DMS53 treated with DMSO at 0.1 percent for 48 hours (cell line): ENCODE results near the gene TLX1.
"Not testable (repeated sequence)": the region's sequence is repeated elsewhere in the genome, so short reads cannot be mapped to it uniquely, and the experiment has no call there.

Experiments used
- DNase-seq: peaks from one replicate; lab custom pipeline; 2025; ENCODE audit not compliant: unreplicated experiment; lab: John Stamatoyannopoulos, UW

Gene TLX1

DNA sequence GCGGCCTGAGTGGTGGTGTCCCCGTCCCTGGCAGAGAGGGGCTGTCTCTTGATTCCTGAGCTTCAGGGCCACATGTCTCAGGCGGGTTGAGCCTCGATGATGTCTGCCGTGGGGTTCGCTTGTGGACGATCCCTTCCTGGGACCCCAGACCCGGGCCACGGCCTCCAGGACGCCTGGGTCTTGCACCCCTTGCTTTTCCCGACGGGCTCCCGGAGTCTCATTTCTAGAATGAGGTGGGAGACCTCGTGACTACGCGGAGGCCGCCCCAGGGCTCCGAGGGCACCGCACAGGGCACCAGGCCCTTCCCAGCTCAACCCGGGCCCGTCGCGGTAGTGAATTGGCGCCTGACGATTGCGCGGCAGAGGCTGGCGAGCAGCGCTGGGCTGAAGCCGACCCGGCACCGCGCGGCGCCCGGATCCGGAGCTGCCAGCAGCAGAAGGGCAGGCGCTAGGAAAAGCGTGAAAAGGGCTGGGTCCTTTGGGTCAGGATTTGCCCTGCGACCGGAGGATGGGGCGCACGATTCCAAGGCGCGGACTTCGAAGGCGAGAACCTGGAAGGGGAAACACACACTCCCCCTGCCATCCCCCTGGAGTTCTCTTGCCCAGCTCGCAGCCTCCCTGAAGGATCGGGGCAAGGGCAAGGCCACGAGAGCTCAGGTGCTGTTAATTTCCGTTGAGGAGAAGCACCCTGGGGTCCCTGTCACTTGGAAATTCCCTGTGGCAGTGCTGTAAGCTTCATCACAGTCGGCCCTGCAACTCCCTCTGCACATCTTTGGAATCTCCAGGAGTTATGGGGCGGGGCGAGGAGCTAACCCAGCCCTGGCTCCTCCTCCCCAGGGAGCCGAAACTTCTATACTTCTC lies 15.5 kb downstream of the TLX1 start:
- DNase-seq = no peak

DNA sequence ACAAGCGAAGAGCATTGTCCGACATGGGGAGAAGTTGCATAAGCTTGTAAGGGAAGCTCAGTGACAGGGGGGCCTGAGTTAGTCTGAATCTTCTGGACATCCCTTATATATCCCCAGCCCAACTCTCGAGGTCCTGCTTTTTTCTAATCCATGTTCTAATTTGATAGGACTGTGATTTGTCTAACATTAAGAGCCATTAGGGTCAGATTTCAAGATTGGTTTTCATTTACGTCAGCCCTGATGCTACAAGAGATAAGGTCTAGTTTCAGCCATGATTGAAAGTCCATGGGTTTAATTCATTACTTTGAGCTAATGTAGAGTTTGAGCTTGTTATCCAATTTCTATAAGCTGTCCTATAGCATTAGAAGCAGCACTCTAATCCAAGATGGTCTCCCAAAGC lies 20.3 kb downstream of the TLX1 start:
- DNase-seq = no peak

DNA sequence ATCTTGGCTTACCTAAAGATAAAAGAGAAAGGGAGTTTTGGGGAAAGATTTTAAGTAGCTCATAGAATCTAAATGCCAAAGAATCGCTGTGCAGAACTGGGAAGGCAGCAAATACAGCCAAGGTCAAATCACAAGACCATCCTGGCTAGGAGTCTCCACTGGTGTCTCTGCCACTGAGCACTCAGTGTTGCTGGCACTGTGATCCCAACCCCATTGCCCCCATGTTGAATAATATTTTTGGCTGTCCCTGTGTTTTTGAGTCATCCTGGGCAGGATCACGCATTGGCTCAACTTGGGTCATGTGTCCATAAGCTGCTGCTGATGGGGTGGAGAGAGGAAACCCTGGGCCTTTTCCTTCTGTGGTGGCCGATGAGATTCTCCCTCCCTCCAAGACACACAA lies 21.2 kb downstream of the TLX1 start:
- DNase-seq = no peak

DNA sequence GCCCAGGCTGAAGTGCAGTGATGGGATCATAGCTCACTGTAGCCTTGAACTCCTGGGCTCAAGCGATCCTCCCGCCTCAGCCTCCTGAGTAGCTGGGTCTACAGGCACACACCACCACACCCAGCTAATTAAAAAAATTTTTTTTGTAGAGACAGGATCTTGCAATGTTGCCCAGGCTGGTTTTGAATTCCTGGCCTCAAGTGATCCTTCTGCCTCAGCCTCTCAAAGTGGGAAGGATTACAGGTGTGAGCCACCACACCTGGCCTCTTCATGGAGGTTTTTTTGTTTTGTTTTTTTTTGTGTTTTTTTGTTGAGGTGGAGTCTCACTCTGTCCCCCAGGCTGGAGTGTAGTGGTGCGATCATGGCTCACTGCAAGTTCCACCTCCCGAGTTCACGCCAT lies 23.4 kb downstream of the TLX1 start:
- DNase-seq = not testable (repeated sequence)

DNA sequence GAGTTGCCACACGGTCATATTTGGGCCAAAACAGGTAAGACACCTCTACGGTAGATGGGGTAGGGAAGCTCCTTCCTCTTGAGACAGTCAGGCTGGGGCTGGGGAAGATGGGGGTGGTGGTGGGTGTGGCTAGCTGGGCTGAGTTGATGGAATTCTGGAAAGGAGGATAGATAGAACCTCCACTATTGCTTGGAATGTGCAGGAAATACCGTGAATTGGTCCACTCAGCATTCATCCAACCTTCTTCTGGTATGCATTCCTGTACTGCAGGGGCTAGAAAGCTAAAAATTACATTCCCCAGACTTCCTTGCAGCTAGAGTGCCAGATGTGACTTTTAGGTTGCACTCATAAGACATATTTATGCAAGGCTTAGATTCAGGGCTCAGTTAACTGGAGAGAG lies 24.8 kb downstream of the TLX1 start:
- no peak for DNase-seq

DNA sequence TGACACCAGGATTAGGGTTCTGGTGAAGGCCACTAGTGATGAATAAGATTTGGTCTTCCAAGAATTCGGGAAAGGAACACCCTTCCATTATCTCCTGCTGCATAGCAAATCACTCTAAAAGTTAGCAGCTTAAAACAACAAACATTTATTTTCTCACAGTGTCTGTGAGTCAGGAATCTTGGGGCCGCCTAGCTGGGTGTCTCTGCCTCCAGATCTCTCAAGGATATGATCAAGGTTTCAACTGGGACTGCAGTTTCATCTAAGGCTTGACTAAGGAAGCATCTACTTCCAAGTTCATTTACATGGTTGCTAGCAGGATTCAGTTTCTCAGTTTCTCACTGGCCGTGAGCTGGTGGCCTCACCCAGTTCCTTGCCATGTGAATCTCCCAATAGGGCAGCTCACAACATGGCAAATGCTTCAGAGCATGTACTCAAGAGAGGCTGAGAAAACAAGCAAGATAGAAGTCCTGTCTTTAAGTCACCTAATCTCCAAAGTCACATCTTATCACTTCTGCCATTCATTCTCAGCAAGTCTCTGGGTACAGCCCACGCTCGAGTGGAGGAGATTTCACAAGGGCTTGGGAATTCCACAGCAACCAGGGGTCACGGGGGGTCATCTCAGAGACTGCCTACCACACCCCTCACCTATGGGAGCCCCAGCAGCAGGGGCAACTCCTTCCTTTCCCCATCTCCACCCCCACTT lies 26.8 kb downstream of the TLX1 start:
- DNase-seq = no peak

DNA sequence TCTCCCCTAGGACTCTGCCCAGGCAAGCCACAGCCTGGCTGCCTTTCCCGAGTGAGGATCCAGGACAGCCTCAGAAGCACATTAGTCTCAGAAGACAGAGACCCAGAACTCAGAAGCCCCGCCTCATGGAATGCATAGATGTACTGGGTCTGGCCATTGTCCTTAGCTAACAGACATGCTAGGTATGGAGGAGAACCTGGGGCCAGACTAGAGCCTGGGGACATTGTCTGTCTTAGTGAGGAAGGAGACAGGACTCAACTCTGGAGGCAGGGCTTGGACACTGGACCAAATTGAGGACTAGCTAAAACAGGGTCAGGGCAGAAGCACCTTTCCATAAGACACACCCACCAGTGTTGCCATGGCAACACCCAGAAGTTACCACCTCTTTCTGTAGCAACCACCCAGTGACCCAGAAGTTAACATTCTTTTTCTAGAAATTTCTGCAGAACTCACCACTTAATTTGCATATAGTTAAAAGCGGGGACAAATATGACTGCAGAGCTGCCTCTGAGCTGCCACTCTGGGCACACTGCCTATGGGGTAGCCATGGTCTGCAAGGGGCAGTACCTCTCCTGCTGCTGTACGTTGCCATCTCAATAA lies 27.5 kb downstream of the TLX1 start:
- DNase-seq = no peak

DNA sequence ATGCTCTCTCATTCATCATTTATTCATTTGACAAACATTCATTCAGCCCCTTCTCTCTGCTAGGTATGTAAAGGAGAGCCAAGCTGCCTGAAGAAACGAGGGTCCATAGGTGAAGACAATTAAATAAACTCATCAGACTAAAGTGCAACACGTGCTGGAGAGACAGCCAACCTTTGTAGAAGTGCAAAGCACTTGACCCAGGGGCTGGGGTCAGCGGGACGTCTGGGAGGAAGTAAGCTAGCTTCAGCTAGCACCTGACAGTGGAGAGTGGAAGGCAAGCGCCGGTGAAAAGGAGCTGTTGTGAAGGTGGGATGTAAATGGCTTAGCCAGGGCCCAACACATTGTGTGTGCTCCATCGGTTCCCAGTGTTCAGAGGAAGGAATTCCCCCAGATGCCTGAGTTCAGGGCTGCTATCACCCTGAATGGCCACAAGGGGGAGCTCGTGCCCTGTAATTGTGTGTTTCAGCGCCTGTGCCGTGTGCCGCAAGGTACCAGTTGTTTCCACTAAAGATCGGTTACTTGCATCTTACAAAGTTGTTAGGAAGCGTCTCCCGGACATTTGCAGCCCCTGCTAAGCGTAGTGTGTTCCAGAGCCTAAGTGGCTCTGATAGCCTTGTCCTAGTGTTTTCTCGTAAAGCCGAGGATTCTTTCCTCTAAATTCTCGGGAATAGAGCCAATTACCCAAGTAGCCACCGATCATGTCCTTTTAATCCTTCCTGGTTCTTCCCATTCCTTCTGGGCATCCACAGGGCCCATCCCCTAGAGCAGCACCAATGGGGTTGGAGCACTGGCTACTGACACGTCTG lies 30.6 kb downstream of the TLX1 start:
- peak; percentile 71 for DNase-seq

DNA sequence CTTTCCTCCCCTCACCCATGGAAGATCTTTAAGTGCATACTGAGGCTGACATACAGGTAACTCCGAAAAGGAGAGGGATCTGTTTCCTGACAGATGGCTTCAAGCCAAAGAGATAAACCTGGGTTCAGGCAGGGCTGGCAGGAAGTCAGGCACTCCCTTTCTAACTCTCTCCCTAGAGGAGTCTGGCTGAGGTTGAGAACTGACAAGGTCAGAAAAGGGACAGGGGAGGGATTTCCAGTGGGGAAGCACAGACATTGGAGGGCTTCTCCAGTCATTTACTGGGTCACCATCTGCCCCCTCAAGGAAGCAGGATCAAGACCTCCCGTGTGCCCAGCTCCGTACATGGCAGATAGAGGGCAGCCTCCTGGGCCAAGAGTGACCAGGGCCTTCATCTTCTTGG lies 31.6 kb downstream of the TLX1 start:
- DNase-seq = no peak

DNA sequence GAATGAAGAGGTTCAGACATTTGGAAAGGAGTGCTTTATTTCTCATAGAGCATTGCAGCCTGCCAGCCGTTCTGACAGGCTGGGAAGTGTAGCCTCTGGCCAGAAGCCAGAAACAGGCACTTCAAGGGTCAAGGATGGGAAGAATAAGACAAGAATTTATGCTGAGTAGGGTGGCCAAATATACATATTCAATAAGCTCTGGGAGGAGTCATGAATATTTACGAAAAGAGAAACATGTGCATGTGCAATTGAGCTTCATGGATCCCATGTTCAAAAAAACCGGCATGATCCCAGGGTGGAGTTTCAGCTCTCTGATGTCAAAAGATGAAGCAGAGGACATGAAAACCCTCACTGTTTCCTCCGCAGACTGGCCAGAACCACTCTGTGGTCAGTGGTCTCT lies 32.9 kb downstream of the TLX1 start:
- no peak for DNase-seq

DNA sequence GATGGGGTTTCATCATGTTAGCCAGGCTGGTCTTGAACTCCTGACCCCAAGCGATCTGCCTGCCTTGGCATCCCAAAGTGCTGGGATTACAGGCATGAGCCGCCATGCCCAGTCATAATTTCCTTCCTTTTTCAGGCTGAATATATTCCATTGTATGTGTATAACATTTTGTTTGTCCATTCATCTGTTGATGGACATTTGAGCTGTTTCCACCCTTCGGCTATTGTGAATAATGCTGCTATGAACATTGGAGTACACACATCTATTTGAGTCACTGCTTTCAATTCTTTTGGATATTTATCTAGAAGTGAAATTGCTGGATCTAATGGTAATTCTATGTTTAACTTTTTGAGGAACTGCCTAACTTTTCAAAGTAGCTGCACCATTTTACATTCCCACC lies 34.6 kb downstream of the TLX1 start:
- DNase-seq = no peak

DNA sequence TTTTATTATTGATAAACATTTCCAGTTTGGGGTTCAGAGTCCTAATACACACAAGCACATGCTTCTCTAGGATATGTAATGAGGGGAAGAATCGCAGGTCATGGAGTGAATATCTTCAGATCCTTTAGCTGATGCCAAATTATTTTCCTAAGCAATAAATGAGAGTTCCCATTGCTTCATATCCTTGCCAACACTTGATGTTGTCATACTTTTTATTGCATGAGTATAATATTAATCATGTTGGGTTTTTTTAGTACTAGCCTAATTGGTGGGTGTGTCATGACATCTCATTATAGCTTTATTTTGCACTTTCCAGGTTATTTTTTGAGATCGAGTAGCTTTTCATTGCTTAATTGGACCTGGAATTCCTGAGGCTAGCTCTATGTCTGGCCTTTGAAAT lies 35.3 kb downstream of the TLX1 start:
- no peak for DNase-seq

DNA sequence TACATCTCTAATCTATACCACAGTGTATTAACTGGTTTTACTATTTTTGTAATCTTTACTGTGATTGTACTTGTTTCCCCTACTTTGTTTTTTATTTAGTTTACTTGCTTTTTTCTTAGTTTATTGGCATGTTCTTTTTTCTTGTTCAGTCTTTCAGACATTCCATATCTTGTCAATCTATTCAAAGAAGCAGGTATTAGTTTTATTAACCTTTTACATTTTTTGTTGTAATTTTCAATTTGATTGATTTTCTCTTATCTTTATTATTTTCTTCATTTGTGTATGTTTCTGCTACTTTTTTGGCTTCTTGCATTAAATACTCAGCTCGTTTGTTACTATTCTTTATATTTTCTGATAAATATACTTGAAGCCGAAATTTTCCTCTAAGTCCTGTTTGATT lies 41.6 kb downstream of the TLX1 start:
- DNase-seq = no peak

DNA sequence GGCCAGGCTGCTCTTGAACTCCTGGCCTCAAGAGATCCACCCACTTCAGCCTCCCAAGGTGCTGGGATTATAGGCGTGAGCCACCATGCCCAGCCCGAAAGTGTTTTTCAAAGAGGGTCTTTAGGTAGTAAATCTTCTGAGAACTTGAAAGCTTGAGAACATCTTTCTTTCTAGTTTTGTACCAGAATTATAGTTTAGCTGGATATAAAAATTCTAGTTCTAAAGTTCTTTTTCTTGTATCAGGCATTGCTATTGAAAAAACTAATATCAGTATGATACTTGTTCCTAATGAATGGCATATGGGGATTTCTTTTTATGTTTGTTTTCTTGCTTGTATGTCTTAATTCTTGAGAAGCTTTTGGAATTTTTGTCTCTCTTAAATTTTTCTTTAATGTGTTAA lies 43.2 kb downstream of the TLX1 start:
- no peak for DNase-seq

DNA sequence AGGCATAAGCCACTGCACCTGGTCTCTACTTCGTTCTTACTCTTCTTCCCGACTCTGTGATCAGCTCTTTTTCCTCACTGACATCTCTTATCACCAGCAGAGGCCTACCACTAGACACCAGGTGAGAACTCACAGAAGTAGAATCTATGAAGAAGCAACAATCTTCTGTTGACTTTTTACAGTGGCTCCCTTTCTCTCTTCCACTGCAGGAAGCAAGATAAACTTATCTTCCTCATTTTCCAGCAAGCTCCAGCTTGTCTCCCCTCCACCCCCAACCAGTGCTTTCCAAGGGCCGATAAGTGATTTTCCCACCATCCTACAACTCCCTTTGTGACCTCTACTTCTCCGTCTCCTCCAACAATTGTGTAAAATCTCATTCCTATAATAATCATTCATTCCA lies 45.5 kb downstream of the TLX1 start:
- no peak for DNase-seq

DNA sequence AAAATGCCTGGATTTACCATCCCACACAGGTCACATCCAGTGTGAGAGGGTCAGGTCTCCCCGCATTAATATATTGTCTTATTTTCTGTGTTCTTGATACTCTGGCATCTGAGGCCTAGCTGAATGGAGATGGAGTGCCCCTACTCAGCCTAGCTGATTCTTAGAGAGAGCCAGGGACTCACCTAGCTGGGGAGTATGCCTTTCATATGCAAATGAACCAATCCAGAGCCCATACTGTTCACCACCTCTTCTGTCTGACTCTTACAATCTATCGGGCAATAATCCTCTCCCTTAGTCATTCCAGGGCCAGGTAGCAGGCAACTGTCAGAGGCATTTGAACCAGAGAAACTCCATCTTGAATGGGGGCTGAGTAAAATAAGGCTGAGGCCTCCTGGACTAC lies 51.8 kb downstream of the TLX1 start:
- no peak for DNase-seq

DNA sequence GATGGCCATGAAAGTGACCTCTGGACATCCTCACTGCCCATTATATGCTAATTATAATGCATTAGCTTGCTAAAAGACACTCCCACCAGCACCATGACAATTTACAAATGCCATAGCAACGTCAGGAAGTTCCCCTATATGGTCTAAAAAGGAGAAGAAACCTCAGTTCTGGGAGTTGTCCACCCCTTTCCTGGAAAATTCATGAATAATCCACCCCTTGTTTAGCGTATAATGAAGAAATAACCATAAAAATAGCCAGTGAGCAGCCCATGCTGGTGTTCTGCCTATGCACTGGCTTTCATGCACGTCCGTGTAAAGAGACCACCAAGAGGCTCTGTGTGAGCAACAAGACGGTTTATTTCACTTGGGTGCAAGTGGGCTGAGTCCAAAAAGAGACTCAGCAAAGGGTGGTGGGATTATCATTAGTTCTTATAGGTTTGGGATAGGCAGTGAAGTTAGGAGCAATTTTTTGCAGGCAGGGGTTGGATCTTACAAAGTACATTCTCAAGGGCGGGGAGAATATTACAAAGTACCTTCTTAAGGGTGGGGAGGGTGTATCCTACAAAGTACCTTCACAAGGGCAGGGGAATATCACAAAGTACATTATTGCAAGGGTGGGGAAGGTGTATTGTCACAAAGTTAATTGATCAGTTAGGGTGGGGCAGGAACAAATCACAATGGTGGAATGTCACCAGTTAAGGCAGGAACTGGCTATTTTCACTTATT lies 52.5 kb downstream of the TLX1 start:
- DNase-seq = no peak
